ENCODE results near the gene CINP.

- TF ChIP-seq, protein P1, sequence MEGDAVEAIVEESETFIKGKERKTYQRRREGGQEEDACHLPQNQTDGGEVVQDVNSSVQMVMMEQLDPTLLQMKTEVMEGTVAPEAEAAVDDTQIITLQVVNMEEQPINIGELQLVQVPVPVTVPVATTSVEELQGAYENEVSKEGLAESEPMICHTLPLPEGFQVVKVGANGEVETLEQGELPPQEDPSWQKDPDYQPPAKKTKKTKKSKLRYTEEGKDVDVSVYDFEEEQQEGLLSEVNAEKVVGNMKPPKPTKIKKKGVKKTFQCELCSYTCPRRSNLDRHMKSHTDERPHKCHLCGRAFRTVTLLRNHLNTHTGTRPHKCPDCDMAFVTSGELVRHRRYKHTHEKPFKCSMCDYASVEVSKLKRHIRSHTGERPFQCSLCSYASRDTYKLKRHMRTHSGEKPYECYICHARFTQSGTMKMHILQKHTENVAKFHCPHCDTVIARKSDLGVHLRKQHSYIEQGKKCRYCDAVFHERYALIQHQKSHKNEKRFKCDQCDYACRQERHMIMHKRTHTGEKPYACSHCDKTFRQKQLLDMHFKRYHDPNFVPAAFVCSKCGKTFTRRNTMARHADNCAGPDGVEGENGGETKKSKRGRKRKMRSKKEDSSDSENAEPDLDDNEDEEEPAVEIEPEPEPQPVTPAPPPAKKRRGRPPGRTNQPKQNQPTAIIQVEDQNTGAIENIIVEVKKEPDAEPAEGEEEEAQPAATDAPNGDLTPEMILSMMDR (IDR thresholded peaks at IDR 0.05; ENCODE audit: low read depth, low read length) = no peak
- no peak for TF ChIP-seq MYC (IDR thresholded peaks at IDR 0.05; ENCODE audit: low read depth, low read length)
- TF ChIP-seq, protein P2, sequence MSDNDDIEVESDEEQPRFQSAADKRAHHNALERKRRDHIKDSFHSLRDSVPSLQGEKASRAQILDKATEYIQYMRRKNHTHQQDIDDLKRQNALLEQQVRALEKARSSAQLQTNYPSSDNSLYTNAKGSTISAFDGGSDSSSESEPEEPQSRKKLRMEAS (IDR thresholded peaks at IDR 0.05; ENCODE audit: low read depth, low read length) = no peak
These were observed 6.4 kb downstream of the CINP start for GRCh38 chr14:102356280-102356679.
